Neural cell (in vitro differentiated cells): Measurements from ENCODE around the gene POLR2B. TPM values are rescaled to one million over a fixed set of nuclear protein-coding genes. Genes with fewer than 3 reads are reported as not detected.

Experiments
- H2AFZ ChIP-seq: fragments of 200-600, 300-800 bp; sonication (generic), shearing (Covaris generic); 2 replicates; pipeline ENCODE4 v1.6.0; 2014; ENCODE audit warnings: low read depth, mild to moderate bottlenecking, antibody characterized with exemption, low read length, moderate library complexity
- H3F3A ChIP-seq: fragments of 200-600 bp; shearing (Covaris generic); 2 replicates; pipeline ENCODE4 v1.6.1; 2016; ENCODE audit warnings: mild to moderate bottlenecking, moderate library complexity, mixed read lengths, antibody characterized with exemption, low read length; ENCODE audit not compliant: insufficient read depth, poor library complexity, severe bottlenecking
- H3K27ac ChIP-seq: fragments of 200-600, 300-800 bp; sonication (generic), shearing (Covaris generic); 2 replicates; pipeline ENCODE4 v1.5.1; 2014; ENCODE audit warnings: mild to moderate bottlenecking, low read length, moderate library complexity
- H3K27me3 ChIP-seq: fragments of 300-800, 200-600 bp; sonication (generic), shearing (Covaris generic); 2 replicates; pipeline ENCODE4 v1.6.0; 2014; ENCODE audit warnings: mild to moderate bottlenecking, low read depth, low read length, moderate library complexity; ENCODE audit not compliant: insufficient read depth
- H3K36me3 ChIP-seq: fragments of 300-800, 200-600 bp; sonication (generic), shearing (Covaris generic); 2 replicates; pipeline ENCODE4 v1.5.1; 2014; ENCODE audit warnings: mild to moderate bottlenecking, antibody characterized with exemption, low read length, moderate library complexity; ENCODE audit not compliant: insufficient read depth
- H3K4me2 ChIP-seq: fragments of 300-800, 200-600 bp; sonication (generic), shearing (Covaris generic); 2 replicates; pipeline ENCODE4 v1.6.0; 2014; ENCODE audit warnings: mild to moderate bottlenecking, low read length
- H3K4me3 ChIP-seq: fragments of 300-800, 200-600 bp; sonication (generic), shearing (Covaris generic); 2 replicates; pipeline ENCODE4 v1.5.1; 2014; ENCODE audit warnings: mild to moderate bottlenecking, low read length, moderate library complexity
- H3K79me2 ChIP-seq: fragments of 200-600 bp; shearing (Covaris generic); replicated peaks from 2 replicates; pipeline ENCODE4 v1.6.0; 2014; ENCODE audit warnings: mild to moderate bottlenecking, low read length, moderate library complexity; ENCODE audit not compliant: insufficient read depth
- H3K9ac ChIP-seq: fragments of 300-800, 200-600 bp; sonication (generic), shearing (Covaris generic); 2 replicates; pipeline ENCODE4 v1.6.1; 2016; ENCODE audit warnings: mild to moderate bottlenecking, low read length, mixed read lengths
- H3K9me2 ChIP-seq: fragments of 200-600 bp; shearing (Covaris generic); 2 replicates; pipeline ENCODE4 v1.6.1; 2016; ENCODE audit warnings: mild to moderate bottlenecking, low read length, mixed read lengths; ENCODE audit not compliant: insufficient read depth
- H3K9me3 ChIP-seq: fragments of 200-600, 300-800 bp; sonication (generic), shearing (Covaris generic); 2 replicates; pipeline ENCODE4 v1.6.1; 2016; ENCODE audit warnings: mild to moderate bottlenecking, mixed run types, low read length, moderate library complexity, mixed read lengths
- H4K20me1 ChIP-seq: fragments of 200-600 bp; shearing (Covaris generic); 2 replicates; pipeline ENCODE4 v1.6.1; 2016; ENCODE audit warnings: mild to moderate bottlenecking, mixed run types; ENCODE audit not compliant: insufficient read depth
- EP300 ChIP-seq: fragments of 450-650 bp; conservative IDR thresholded peaks from 2 replicates; pipeline ENCODE4 v1.6.1; 2014; ENCODE audit warnings: antibody characterized with exemption, mild to moderate bottlenecking, moderate library complexity; ENCODE audit not compliant: poor library complexity, severe bottlenecking
- EZH2 ChIP-seq: fragments of 200-600, 300-800 bp; shearing (Covaris generic), sonication (generic); IDR thresholded peaks from 2 replicates; pipeline ENCODE4 v1.6.1; 2014; ENCODE audit warnings: antibody characterized with exemption, low read length, borderline replicate concordance, mild to moderate bottlenecking; ENCODE audit not compliant: insufficient read depth, poor library complexity, severe bottlenecking
- MXI1 ChIP-seq: fragments of 450-650 bp; conservative IDR thresholded peaks from 2 replicates; pipeline ENCODE4 v1.6.1; 2014; ENCODE audit warnings: antibody characterized with exemption, mild to moderate bottlenecking; ENCODE audit not compliant: poor library complexity, severe bottlenecking
- POLR2AphosphoS5 ChIP-seq: IDR thresholded peaks from 2 replicates; pipeline ENCODE4 v1.6.1; 2012
- RAD21 ChIP-seq: fragments of 450-650 bp; conservative IDR thresholded peaks from 2 replicates; pipeline ENCODE4 v1.6.1; 2014; ENCODE audit warnings: antibody characterized with exemption, mild to moderate bottlenecking, moderate library complexity
- REST ChIP-seq: IDR thresholded peaks from 2 replicates; pipeline ENCODE4 v1.6.1; 2012; ENCODE audit warnings: borderline replicate concordance
- TAF1 ChIP-seq: IDR thresholded peaks from 2 replicates; pipeline ENCODE4 v1.6.1; 2012; ENCODE audit warnings: low read depth
- polyA plus RNA-seq: library from polyadenylated mRNA; depleted of rRNA; stranded (reverse); fragments of >200 nt; gene quantifications from 2 replicates; pipeline ENCODE4 v1.2.3, GENCODE V29; 2014
- small RNA-seq, 3 experiments: library from RNA; depleted of rRNA; stranded (forward); fragments of <200 nt; gene quantifications; one replicate each; pipeline ENCODE3, GENCODE V24; 2012

POLR2B gene
- polyA plus RNA-seq, 1 donor from 2014 or later, result 300 TPM

- H3K27ac ChIP-seq, result no peak overlapping the region
- H2AFZ ChIP-seq, result no peak overlapping the region
Measured at GRCh38 chr4:57078685-57079521, 100.2 kb downstream of the POLR2B start.

More at GRCh38 chr4:57078685-57079521, 100.2 kb downstream of the POLR2B start:
- no peak overlapping the region for H3K4me2 ChIP-seq
- H3K9me2 ChIP-seq, result no peaks in the 10 kb centered on the region
- no peak overlapping the region for H3K9ac ChIP-seq
- no peak for TF ChIP-seq REST
- no peak for TF ChIP-seq MXI1
- no peak for TF ChIP-seq RAD21
- TF ChIP-seq EZH2, result no peak
- TF ChIP-seq TAF1, result no peak
- TF ChIP-seq POLR2AphosphoS5, result no peak
- no peak for TF ChIP-seq EP300
- H3K79me2 ChIP-seq, result no peaks in the 10 kb centered on the region
- H3K36me3 ChIP-seq, result no peaks in the 10 kb centered on the region
- no peaks in the 10 kb centered on the region for H3F3A ChIP-seq
- H3K27me3 ChIP-seq, result no peaks in the 10 kb centered on the region
- no peaks in the 10 kb centered on the region for H3K9me3 ChIP-seq
- H4K20me1 ChIP-seq, result no peaks in the 10 kb centered on the region
- no peak overlapping the region for H3K4me3 ChIP-seq

Small RNA genes within 50 kb of the gene (small RNA-seq; reads per million reads assigned to genes)
- gene RNU6-998P, result 0 reads per million in 3 experiments

Other genes with a start within 250 kb of the POLR2B start
- 1.4 TPM in 1 of 2 replicates, not detected in the other for gene SPINK2, start 157.2 kb upstream of the POLR2B start, polyA plus RNA-seq
- 2.8 and 3.2 TPM in 2 replicates for gene REST, start 71.0 kb upstream of the POLR2B start, polyA plus RNA-seq
- 17.1 and 23.9 TPM in 2 replicates for gene NOA1, start 1.3 kb upstream of the POLR2B start, polyA plus RNA-seq
- gene IGFBP7, start 131.5 kb downstream of the POLR2B start, polyA plus RNA-seq, result 0.33 TPM in 1 of 2 replicates, not detected in the other